EL (cell line): ENCODE data around the gene HOXB8.

Experiments used
- DNase-seq: peaks from one replicate; pipeline ENCODE4 v3.0.0-alpha.2; 2016

The HOXB8 gene

DNA sequence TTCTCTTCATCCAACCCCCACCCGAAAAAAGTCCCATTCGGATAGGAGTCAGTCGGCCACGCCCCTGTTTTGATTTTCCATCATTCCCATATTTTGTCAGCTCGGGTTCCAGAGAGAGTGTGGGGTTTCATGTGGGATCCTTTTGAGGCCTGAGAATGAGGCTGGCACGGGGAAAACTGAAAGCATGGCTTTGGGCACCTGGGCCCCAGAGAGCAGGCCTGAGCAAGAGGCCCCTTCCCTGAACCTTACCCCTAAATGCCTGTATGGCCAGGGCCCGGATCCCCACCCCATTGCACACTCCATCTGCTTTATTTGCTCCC lies 32.4 kb downstream of the HOXB8 start:
- no peak for DNase-seq

DNA sequence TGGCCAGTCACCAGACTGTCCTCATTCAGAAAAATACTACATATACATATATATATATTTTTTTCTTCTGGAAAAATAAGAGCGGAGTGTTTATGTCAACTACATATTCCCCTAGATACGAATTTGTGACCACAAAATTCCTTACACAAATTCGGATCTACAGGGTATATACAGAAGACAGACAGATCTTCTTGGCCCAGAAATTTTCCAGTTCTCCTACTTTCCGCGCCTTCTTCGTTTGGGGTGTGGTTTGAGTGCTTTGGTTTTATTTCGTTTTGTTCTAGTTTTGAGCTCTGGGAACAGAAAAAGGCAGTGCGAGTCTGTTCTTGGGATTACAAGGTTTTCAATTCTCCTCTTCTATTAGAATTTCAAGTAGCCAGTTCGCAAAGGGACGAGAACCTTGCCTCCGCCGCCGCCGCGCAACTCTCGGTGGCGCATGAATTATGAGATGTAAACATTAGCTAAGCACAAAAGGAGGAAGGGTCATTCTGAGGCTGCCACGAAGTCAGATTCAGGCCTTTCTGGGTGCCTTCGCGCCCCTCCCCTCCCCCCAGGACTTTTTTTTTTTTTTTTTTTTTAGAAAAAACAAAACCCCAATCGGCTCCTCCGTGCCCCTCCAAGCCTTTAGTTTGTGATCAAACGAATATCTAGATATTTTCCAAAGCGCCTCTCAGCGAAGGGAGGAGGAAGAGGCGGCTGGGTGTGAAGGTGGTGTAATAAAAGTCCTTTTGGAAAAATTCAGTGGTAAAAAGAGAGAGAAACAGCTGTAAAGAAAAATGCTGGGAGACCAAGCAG lies 35.1 kb downstream of the HOXB8 start:
- no peak for DNase-seq

DNA sequence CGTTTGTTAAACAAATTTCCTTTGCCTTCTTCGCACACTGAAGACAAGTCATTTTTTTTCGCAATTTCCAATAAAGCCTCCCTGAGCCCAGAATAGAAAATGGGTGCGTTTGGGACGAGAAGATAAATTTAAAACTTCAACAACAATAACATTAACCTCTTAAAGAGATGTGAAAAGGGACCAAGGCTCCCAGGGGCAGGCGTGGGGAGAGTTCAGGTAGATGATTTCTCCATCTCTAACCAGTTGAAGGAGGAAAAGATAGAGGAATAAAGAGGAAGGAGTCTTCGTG lies 35.7 kb downstream of the HOXB8 start:
- DNase-seq, result no peak

DNA sequence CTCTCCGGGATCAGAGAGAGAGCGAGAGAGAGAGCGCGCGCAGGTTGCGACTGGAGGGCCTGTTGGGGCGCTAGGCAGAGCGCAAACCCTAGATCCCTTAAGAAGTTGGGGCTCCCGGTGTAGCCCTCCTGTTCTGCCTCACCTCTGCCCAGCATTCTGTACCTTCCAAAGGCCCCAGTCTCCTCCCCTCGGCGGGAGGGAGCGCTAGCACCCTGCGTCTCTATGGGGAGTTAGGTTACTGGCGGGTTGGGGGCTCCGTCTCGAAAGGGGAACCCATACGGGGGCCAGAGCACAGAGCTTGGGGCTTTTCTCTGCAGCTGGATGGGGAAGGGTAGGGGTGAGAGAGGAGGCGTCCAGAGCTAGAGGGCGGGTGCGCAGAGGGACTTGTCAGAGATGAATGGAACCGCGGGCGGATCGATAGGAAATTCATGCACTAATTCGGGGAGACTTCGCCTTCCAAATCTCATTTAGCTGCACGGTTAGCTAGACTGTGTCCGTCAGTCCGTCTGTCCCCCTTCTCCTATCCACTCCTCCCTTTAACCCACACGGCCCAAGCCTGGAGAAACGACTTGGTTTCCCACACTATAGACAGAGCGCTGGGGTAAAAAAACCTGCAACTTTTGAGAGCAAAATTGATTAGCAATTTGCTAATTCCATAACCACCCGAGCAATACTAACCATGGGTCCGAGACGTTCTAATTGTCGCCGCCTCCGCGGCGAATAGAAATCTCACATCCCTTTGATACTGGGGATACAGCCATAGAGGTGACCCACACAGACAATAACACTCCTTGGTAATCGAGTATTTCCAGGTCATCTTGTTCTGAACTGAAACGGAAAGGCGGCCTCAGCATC lies 36.2 kb downstream of the HOXB8 start:
- DNase-seq, result no peak

DNA sequence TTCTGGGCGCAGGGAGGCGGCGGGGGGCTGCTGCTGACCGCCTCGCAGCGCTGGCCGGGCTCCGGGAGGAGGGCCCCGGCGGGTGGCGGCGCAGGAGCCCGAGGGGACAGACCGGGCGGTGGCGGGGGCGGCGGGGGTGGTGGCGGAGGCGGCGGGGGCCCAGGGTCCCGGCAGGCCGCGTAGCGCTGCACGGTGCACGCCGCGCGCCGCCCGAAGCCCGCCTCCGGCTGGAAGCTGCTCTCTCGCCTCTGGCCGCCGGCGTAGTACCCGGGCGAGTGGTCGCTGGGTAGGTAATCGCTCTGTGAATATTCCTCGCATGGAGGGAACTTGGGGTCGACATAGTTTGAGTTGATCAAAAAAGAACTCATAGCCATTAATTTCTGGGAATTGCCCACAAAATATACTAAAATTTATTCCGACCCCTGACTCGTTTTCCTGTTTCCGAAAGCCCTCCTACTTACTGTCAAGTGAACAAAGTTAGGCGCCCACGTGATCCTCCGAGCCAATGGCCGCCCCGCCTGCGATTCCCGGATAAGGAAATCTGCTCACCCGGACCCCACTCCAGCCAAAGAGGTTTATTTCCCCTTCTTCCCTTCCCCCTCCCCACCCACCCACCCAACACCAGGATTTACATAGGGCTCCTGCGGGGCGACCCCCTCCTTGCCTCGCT lies 37.0 kb downstream of the HOXB8 start, which contains the start of gene HOXB4:
Gene HOXB4, minus strand, starts transcription at position 405 of the 670 bp plus-strand sequence. Its CDS starts 31 bp downstream, at position 374.
- no peak for DNase-seq

DNA sequence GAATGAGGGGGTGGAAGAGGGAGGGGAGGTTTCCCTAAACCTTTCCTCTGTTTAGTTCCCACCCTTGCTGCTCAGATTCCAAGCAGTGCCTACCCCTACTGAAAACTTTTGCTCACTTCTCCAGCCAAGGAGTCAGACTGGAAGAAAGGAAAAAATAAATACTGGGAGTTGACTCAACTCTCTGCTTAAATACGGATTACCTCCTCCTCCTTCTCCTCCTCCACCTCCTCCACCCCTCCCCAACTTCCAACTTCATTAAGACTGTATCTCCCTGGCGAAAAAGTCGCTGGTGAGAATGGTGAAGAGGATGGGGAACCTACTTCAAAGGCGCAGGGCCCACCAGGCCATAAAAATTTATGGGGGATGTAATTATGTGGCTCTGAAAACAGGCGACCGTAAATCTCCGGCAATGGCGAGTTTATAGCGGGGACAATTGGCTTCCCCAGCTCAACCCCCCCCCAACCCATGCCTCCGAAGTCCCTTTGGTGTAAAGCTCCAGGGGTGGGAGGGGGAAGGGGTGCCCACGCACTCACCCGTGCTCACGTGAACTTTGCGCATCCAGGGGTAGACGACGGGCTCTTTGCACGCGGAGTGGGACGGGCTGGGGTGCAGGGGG lies 37.7 kb downstream of the HOXB8 start:
- DNase-seq, result no peak

DNA sequence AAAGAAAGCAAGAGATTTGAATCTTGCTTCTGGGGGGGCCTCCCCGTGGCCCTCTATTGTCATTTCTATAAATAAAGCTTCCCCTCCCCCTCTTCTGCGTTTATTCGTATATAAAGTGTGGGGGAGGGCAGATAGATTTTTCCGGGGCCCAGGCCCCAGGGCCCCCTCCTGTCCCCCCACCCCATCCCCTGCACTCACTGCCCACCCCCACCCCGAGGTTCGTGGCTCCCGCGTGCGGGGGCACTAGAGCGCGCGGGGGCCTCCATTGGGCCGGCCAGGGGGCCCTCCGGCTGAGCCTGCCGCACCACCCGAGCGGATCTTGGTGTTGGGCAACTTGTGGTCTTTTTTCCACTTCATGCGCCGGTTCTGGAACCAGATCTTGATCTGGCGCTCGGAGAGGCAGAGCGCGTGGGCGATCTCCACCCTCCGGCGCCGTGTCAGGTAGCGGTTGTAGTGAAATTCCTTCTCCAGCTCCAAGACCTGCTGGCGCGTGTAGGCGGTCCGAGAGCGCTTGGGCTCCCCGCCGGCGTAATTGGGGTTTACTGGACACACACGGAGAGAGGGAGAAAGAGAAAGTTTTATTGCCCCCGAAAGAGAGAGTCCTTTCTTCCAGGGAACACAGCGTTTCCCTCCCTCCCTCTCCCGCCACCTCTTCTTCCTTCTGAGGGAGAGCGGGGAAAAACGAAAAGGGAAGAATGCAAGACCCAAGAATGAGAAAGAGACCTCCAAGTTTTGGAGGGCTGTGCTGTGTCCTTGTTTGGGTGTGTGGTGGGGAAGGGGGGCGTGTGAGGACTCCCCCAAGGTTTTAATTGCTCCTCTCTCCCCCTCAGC lies 38.4 kb downstream of the HOXB8 start:
- peak; percentile 31 for DNase-seq

DNA sequence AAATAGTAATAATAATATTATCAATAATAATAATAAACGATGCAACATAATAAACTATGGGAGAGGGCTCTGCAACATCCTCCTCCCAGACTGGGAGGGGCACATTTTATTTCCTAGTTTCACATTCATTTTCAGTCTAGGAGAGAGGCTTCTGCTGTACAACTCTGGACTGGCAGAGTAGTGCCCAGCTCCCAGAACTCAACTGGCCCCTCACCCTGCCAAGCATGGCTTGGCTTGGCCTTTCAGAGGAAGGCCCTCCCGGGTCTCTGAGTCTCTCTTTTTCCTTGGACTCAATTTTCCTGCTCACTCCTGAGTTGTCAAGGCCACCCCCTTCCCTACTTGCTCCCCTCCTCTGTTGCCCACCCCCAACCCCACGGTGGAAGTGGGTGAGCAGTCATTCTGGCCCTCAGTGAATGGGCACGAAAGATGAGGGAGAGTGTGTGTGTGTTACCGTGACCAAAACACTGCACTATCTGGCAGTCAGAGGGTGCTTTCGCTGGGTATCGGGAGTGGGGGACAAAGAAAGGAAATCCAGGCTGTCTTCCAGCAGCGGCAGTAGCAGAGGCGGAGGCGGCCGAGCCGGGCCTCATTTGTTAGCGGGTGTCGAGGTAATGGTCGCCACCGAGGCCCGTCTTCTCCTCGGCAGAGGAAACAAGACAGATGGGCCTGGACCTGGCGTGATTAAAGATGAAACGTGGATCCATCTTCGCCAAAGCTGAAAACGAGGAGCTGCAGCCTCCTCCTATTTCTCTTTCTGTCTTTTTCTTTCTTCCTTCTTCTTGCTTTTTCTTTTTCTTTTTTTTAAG lies 39.2 kb downstream of the HOXB8 start:
- no peak for DNase-seq

DNA sequence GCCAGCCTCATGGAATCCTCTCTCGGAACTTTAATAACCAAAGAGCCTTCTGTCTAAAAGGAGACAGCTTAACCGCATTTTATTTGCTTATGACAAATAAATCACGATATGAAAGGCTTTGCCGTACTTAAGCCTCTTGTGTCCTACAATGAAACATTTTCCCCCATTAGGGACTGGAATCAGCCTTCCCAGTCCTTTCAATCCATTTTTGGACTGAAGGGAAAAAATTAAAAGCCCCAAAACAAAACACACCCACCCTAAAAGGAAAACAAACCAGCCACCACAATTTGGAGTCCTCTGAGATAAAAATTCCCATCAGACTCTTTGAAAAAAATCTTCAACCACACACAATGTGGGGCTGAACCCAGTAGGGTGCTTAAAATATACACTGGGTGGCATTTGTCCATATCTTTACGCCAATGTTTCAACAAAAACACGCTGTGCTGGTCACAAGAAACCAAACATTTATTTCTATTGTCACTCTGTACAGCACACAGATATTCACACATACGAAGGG lies 40.0 kb downstream of the HOXB8 start:
- no peak for DNase-seq

DNA sequence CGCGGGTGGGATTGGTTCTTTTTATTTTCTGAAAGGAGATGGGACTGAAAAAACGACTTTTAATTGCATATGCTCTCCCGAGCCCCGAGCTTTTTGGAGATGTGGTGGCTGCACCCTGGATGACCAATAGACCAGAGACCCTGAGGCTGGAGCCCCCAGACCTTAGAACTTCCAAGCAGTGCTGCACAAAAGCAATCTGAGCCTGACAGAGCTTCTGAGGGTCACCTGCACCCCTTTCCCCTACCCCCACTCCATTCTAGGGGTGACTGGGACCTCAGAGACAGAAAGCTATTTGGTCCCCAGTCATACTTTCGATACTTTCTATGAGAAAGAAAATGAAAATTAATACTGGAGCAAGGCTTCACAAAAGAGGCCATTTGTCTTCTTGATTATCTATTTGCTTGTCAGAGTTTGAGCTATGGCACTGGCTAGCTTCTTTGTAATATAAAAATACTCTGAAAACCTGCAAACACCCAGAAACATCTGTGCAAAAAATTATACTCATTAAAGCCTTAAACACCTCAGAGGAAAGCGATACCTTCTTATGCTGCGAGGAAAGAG lies 40.5 kb downstream of the HOXB8 start:
- DNase-seq, result no peak

DNA sequence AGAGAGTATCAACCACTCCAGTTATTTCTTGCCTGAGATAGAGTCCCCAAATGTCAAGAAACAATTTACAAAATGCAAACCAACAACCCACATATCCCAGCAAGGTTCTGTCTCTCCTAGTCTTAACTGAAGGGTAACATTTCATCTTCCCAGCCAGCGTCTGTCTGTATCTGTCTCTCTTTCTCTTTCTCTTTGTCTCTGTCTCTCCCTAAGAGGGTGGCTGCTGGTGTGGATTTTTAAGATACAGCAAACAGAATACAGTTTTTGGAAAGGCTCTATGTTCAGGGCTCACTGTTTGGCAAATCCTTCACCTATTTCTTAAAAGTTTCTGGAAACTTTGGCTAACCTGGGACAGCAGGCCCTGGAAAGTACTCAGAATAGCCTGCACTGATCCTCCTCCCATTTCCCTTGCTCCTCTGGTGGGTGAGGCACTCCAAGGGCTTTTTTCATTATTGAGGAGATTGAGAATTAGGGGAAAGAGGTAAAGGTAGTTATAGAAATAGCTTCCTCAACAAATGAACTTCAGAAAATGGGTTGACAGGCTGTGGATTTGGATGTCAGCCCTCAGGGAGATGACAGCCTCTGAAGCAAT lies 43.2 kb downstream of the HOXB8 start:
- DNase-seq, result no peak

DNA sequence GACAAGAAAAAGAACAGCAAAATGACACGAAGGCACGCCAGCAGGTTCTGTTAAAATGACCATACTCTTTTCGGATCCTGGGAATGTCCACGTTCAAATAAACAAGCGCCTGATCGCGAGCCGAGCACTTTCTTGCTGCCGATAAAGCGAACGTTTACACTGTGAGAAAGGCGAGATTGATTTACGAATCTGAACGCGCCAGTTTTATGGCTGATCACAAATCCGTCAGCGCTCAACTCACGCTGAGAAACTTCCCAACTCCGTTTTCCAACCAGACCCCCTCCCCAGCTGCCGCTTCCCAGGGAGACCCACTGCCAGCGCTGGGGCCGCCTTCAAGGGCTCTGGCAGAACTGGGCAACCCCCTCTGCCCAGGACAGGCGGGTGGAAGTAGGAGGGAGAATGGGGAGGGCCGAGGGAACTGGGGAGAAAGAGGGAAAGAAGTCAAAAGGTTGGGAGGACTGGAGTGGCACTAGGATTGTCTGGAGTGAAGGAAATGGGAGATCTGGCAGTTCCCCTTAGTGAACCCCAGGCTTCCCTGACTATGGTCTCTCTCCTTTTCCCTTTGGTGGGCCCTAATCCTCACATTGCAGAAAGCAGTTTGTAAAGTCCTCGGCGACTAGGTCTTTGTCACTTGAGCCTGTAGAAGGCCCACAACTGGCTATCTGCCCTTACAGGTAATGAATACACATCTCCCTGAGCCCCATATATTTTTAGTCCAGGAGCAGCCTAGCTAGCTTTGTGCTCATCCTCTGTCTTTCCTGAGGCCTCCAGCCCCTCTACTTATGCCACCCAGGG lies 43.9 kb downstream of the HOXB8 start:
- DNase-seq, result no peak

DNA sequence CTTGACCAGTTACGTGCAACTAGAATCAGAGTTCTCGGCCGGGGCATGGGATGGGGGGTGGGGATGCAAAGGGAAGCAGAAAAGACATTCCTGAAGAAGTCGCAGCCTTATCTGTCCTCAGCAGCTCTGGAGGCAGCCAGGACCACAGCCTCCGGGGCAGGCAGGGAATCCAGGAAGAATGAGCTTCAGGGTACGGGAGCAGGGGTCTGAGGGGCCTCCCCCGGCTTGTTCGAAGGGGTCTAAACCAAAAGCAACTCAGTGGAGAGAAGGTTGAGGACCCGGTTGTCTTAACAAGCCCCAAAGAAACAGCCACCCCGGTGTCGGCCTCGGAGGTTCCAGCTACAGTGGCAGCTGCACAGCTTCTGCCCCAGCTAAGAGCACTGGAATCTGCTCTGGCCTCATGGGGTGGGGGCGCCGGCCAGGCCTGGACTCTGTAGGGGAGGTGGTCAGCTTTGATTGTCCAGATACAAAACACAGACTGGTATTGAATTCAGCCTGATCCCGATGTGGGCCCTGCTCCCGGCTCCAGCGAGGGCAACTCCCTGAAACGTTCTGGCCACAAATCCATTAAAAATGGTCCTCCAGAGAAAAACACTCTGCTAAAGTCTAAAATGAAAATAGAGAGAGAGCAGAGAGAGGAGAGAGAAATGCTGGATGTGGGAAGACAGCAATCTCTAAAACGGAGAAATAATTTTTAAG lies 44.6 kb downstream of the HOXB8 start:
- no peak for DNase-seq

DNA sequence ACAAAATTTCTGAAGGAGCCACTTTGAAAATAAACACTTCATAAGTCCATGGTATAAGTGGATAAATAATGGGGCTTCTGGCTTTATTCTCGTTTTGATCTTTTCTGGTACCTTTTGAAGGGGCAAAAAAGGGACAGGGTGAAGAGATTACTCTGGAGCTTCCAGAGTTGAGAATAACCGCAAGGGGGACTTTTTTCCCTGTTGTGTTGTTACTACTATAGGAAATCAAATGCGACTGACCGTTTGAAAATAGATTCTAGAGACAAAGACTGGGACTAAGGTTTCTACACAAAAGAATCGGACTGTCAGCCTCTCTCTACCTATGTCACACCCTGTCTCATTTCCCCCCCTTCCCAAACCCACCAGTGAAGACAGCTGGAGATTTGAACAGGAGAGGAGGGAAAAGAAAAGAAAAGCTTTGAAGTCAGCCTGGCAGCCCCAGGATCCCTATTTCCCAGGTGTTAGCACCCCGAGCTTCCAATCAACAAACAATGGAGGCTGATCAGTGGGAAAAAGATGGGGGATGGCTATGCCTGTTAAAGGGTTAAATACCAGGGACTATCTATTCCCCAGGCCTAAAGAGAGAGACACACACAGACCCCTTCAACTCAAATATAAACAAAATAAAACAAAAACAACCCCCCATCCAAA lies 45.3 kb downstream of the HOXB8 start:
- no peak for DNase-seq

DNA sequence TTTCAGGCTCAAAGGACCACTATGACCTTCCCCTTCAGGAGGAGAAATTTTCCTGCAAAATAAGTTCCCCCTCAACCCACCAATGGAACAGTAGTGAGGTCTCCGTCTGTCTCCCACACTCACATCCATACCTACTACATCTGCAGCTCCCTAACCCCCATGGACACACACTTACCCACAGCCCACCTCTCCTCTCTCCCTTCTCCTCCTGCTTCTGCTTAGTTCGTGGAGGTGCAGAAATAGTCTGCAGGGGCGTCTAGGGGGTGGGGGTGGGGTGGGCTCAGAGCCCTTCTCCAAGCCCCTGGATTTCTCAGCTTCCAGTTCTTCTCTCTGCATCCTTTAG lies 45.9 kb downstream of the HOXB8 start:
- no peak for DNase-seq

DNA sequence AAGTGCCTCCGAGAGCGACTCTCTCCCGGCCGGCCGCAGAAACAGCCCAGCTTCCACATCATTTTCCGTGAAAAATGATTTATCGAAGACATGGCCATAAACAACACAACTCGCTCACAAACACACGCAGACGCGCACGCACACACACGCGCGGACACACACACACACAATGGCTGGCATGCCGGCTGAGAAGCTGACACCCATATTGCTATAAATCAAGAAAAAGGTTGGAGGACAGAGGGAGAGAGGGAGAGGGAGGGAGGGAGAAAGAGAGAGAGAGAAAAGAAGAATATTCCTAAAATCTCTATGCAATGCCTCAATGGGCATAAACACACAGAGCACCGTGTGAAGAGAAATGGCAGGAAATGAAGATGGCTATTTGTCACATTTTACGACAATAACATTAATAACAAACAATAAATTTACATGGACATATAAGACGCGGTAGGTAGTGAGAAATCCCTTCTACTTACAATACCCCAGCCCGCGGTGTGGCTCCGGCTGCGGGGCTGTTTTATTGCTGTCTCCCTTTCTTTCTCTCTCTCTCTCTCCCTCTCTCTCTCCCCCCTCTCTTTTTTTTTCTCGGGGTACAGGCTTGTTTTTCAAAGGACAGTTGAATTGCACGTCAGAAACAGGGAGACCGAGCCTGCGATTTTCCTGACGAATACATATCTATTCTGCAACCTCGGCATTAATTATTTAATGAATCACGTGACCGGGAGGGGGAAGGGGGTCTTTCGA lies 46.4 kb downstream of the HOXB8 start:
- no peak for DNase-seq

DNA sequence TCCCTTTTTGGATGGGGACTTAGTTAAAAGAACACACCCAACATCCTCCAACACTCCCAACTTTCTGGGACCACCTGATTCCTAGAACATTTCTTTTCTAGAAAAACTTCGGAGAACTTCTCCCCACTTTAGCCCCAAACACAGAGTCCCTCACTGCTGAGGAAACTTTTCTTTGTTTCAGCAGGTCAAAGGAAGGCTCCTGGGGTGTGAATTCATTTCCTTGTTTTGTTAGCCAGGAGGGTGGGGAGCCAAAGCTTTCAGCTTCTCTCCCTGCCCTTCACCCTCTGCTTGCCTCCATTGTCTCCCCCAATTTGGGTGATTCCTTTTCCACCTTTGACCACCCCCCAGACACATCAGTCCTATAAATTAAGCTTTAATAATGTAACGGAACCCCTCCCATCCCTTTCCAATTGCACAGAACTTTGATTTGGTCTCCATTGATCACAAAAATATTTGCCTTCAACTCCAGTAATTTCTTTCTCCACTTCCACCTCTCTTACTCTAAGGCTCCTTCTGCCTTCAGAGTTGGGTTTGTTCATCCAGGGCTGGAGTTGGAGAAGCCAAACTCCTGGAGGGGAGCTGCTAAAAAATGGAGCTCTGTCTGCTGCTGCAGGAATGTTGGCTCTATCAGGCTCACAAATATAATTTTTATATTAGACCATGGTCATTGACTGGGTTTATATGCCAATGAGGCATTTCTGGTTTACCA lies 47.3 kb downstream of the HOXB8 start:
- no peak for DNase-seq
